Epithelial cell of esophagus (primary cell): ENCODE data around the gene DIP2A.

Experiments
- DNase-seq: peaks from one replicate; pipeline ENCODE4 v3.0.0; 2010; ENCODE audit warnings: low read depth
- H3K4me3 ChIP-seq: 2 replicates; pipeline ENCODE4 v1.5.1; 2011; ENCODE audit warnings: mild to moderate bottlenecking, low read length, control low read depth
- CTCF ChIP-seq: IDR thresholded peaks from 2 replicates; pipeline ENCODE4 v1.5.1; 2011; ENCODE audit warnings: low read depth, mild to moderate bottlenecking, low read length, control low read depth, inconsistent platforms; ENCODE audit not compliant: insufficient read depth; ENCODE audit errors: missing control alignments

DIP2A gene

GRCh38 chr21:46413365-46413696 is 45.4 kb upstream of the DIP2A start:
- no peak overlapping the region for H3K4me3 ChIP-seq
- no peak for TF ChIP-seq CTCF
- peak; percentile 78 for DNase-seq

- no peak for TF ChIP-seq CTCF
Measured at GRCh38 chr21:46414965-46415275, 43.8 kb upstream of the DIP2A start.

GRCh38 chr21:46416551-46416950 is 42.1 kb upstream of the DIP2A start:
- no peak for TF ChIP-seq CTCF
- no peak overlapping the region for H3K4me3 ChIP-seq
- DNase-seq = no peak

More at GRCh38 chr21:46414965-46415275, 43.8 kb upstream of the DIP2A start:
- H3K4me3 ChIP-seq = no peak overlapping the region
- DNase-seq = no peak

- no peak overlapping the region for H3K4me3 ChIP-seq
- DNase-seq = no peak
- no peak for TF ChIP-seq CTCF
Measured at GRCh38 chr21:46418265-46418946, 40.3 kb upstream of the DIP2A start.

- no peak for DNase-seq
- no peak overlapping the region for H3K4me3 ChIP-seq
- TF ChIP-seq CTCF = no peak
Measured at GRCh38 chr21:46420241-46421190, 38.2 kb upstream of the DIP2A start.

- DNase-seq = no peak
- no peak overlapping the region for H3K4me3 ChIP-seq
- TF ChIP-seq CTCF = no peak
Measured at GRCh38 chr21:46421191-46421750, 37.4 kb upstream of the DIP2A start.
